ENCODE data around the gene ABLIM2. TPM values are rescaled to one million over a fixed set of nuclear protein-coding genes. Genes with fewer than 3 reads are reported as not detected.

ABLIM2 gene
- polyA plus RNA-seq, 2 of the 4 experiments (the other 2 are of a cell fraction) = 0.21 to 0.40 TPM

DNA sequence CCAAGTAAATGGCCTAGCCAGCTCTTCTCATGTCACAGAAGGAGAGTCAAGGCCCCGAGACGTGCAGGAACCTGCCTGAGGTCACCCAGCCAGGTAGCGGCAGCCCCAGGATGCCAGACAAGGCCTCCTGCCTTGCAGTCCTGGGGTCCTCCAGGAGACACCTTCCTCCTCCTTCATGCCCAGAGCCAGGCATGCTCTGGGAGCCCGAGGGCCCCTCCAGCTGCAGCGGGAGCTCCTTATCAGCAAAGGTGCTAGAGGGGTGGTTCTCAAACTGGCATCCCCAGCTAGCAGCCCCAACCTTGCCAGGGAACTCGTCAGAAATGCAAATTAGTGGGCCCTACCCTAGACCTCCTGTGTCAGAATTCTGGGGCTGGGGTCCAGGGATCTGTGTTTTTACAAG lies 162.7 kb downstream of the ABLIM2 start:
- no peak overlapping the region for H3K27ac ChIP-seq
- no peak for ATAC-seq
- no peak for TF ChIP-seq JUN (IDR thresholded peaks at IDR 0.05)
- H3K4me1 ChIP-seq = no peaks in the 10 kb centered on the region
- DNase-seq (ENCODE audit: low read depth in 1 of 2, low spot score in 1 of 2) = no peak
- WGBS (ENCODE audit: missing lambda C conversion rate) = 71% methylated on average over 3 of the region's 6 CpGs
- H3K9me3 ChIP-seq = no peaks in the 10 kb centered on the region
- ChIA-PET POLR2A (no interaction called here), CTCF (interaction anchor here (1.1 to 1.4 kb wide), 2 partner anchors 192 to 193 kb away, joined by 3 read pairs; no protein-coding TSS in a partner anchor)
- FAIRE-seq = no peak
- no peak overlapping the region for H3K4me2 ChIP-seq
- H3K4me3 ChIP-seq = no peak overlapping the region

GRCh38 chr4:7995135-7995534 lies 163.5 kb downstream of the ABLIM2 start:
- Histone ChIP-seq H3K4me3 (no peak overlapping the region), H3K9me3 (no peaks in the 10 kb centered on the region), H3K4me2 (no peak overlapping the region), H3K27ac (no peak overlapping the region), H3K4me1 (no peaks in the 10 kb centered on the region)
- DNase-seq (ENCODE audit: low read depth in 1 of 2, low spot score in 1 of 2) = no peak
- ATAC-seq = no peak
- TF ChIP-seq, protein P1, sequence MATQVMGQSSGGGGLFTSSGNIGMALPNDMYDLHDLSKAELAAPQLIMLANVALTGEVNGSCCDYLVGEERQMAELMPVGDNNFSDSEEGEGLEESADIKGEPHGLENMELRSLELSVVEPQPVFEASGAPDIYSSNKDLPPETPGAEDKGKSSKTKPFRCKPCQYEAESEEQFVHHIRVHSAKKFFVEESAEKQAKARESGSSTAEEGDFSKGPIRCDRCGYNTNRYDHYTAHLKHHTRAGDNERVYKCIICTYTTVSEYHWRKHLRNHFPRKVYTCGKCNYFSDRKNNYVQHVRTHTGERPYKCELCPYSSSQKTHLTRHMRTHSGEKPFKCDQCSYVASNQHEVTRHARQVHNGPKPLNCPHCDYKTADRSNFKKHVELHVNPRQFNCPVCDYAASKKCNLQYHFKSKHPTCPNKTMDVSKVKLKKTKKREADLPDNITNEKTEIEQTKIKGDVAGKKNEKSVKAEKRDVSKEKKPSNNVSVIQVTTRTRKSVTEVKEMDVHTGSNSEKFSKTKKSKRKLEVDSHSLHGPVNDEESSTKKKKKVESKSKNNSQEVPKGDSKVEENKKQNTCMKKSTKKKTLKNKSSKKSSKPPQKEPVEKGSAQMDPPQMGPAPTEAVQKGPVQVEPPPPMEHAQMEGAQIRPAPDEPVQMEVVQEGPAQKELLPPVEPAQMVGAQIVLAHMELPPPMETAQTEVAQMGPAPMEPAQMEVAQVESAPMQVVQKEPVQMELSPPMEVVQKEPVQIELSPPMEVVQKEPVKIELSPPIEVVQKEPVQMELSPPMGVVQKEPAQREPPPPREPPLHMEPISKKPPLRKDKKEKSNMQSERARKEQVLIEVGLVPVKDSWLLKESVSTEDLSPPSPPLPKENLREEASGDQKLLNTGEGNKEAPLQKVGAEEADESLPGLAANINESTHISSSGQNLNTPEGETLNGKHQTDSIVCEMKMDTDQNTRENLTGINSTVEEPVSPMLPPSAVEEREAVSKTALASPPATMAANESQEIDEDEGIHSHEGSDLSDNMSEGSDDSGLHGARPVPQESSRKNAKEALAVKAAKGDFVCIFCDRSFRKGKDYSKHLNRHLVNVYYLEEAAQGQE (IDR thresholded peaks at IDR 0.05) = no peak
- no peak for TF ChIP-seq FOXS1 (CRISPR knock-in tag; IDR thresholded peaks at IDR 0.05)
- no peak for TF ChIP-seq CTCF (IDR thresholded peaks at IDR 0.05)
- no peak for TF ChIP-seq MAFK (IDR thresholded peaks at IDR 0.05; ENCODE audit: partially characterized antibody)
- TF ChIP-seq NFE2L2 (conservative IDR thresholded peaks at IDR 0.05; ENCODE audit: low read length) = no peak
- TF ChIP-seq MYC (IDR thresholded peaks at IDR 0.05; ENCODE audit: borderline replicate concordance, low read length) = no peak
- no peak for TF ChIP-seq SMC3 (IDR thresholded peaks at IDR 0.05)
- no peak for TF ChIP-seq RFX5 (IDR thresholded peaks at IDR 0.05)
- TF ChIP-seq CEBPB (IDR thresholded peaks at IDR 0.05) = no peak
- TF ChIP-seq, protein P2, sequence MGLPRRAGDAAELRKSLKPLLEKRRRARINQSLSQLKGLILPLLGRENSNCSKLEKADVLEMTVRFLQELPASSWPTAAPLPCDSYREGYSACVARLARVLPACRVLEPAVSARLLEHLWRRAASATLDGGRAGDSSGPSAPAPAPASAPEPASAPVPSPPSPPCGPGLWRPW (IDR thresholded peaks at IDR 0.05) = no peak
- no peak for TF ChIP-seq TP53 (CRISPR knock-in tag; IDR thresholded peaks at IDR 0.05)
- TF ChIP-seq, protein P3, sequence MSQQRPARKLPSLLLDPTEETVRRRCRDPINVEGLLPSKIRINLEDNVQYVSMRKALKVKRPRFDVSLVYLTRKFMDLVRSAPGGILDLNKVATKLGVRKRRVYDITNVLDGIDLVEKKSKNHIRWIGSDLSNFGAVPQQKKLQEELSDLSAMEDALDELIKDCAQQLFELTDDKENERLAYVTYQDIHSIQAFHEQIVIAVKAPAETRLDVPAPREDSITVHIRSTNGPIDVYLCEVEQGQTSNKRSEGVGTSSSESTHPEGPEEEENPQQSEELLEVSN (IDR thresholded peaks at IDR 0.05; ENCODE audit: borderline replicate concordance, low read depth) = no peak
- no peak for TF ChIP-seq RCOR1 (IDR thresholded peaks at IDR 0.05; ENCODE audit: low read depth, low read length)
- no peak for TF ChIP-seq NR3C1 (IDR thresholded peaks at IDR 0.05)
- no peak for FAIRE-seq
- POLR2A ChIA-PET = no interaction called here
- CTCF ChIA-PET = interaction anchor here (1.4 kb wide), 1 partner anchor 193 kb away, joined by 3 read pairs; no protein-coding TSS in a partner anchor
- WGBS (ENCODE audit: missing lambda C conversion rate) = 78% methylated on average over 5 of the region's 7 CpGs

DNA sequence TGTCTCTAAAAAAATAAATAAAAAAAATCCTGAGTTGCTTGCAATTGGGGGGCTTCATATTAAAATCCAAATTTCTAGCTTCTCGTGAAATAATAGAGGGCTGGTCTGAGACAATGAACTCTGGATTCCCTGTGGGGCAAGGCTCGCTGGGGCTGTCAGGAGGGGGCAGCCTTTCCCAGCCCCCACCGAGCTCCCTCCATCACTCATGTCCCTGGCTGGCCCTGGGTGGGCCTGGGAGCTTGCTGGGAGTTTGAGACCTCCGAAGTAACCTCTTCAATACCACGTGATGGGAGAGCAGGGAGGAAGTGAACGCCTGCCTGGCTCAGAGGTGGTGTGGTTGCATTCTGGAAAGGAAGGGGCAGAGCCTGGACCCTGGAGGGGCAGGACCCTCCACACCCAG lies 164.9 kb downstream of the ABLIM2 start:
- no peak overlapping the region for H3K4me2 ChIP-seq
- H3K27ac ChIP-seq = no peak overlapping the region
- no peaks in the 10 kb centered on the region for H3K9me3 ChIP-seq
- POLR2A ChIA-PET = no interaction called here
- H3K4me1 ChIP-seq = peaks cover 1% of the 10 kb centered on the region; the same call in 1 of the 3 replicates
- 73% methylated on average over 6 of the region's 6 CpGs for WGBS (ENCODE audit: missing lambda C conversion rate)
- H3K4me3 ChIP-seq = no peak overlapping the region
- ATAC-seq = no peak
- DNase-seq (ENCODE audit: low read depth in 1 of 2, low spot score in 1 of 2) = no peak
- CTCF ChIA-PET = interaction anchor here (0.6 to 9.4 kb wide), 6 partner anchors 92 to 191 kb away, joined by 3 to 94 read pairs (median 3); no protein-coding TSS in a partner anchor
- FAIRE-seq = no peak
- TF ChIP-seq TFCP2L1 (CRISPR knock-in tag; IDR thresholded peaks at IDR 0.05) (no peak), ESRRA (IDR thresholded peaks at IDR 0.05; ENCODE audit: borderline replicate concordance, low read length) (no peak), RFX5 (IDR thresholded peaks at IDR 0.05) (no peak), RAD21 (conservative IDR thresholded peaks at IDR 0.05 in 1 of 2, IDR thresholded peaks at IDR 0.05 in 1 of 2) (no peak), MYC (IDR thresholded peaks at IDR 0.05; ENCODE audit: borderline replicate concordance, low read length) (no peak), KDM1A (IDR thresholded peaks at IDR 0.05; ENCODE audit: low read depth) (no peak), PHF8 (IDR thresholded peaks at IDR 0.05; ENCODE audit: borderline replicate concordance, low read depth) (no peak), POLR2AphosphoS2 (conservative IDR thresholded peaks at IDR 0.05; ENCODE audit: low read length) (no peak), ELK1 (IDR thresholded peaks at IDR 0.05; ENCODE audit: low read depth, low read length) (no peak), HDAC2 (IDR thresholded peaks at IDR 0.05) (no peak), MAX (IDR thresholded peaks at IDR 0.05) (no peak), NPAS2 (CRISPR knock-in tag; IDR thresholded peaks at IDR 0.05; ENCODE audit: borderline replicate concordance) (no peak), FOXS1 (CRISPR knock-in tag; IDR thresholded peaks at IDR 0.05) (no peak)
- TF ChIP-seq, protein P3 (IDR thresholded peaks at IDR 0.05; ENCODE audit: borderline replicate concordance, low read depth) = no peak
- TF ChIP-seq, protein P2 (IDR thresholded peaks at IDR 0.05) = no peak
